IPS DF 4.7 (cell line): ENCODE data around the gene DPH6.
"Not testable (repeated sequence)": the region's sequence is repeated elsewhere in the genome, so short reads cannot be mapped to it uniquely, and the experiment has no call there.

ENCODE experiments used
- DNase-seq: peaks from one replicate; pipeline ENCODE4 v3.0.0-alpha.2; 2013; ENCODE audit warnings: low spot score; ENCODE audit errors: extremely low read depth

Gene DPH6

GRCh38 chr15:35440265-35440664, 105.7 kb downstream of the DPH6 start:
- DNase-seq: no peak

GRCh38 chr15:35439291-35439690, 106.7 kb downstream of the DPH6 start:
- DNase-seq: no peak

GRCh38 chr15:35437157-35437556, 108.8 kb downstream of the DPH6 start:
- DNase-seq: no peak

GRCh38 chr15:35436422-35436821, 109.5 kb downstream of the DPH6 start:
- DNase-seq: no peak

- DNase-seq: no peak
These were observed 114.7 kb downstream of the DPH6 start for GRCh38 chr15:35431281-35431680.

- no peak for DNase-seq
These were observed 115.7 kb downstream of the DPH6 start for GRCh38 chr15:35430301-35430700.

GRCh38 chr15:35427496-35427895, 118.5 kb downstream of the DPH6 start:
- DNase-seq: no peak

- no peak for DNase-seq
These were observed 118.9 kb downstream of the DPH6 start for GRCh38 chr15:35427091-35427490.

- no peak for DNase-seq
These were observed 135.2 kb downstream of the DPH6 start for GRCh38 chr15:35410775-35411174.

- no peak for DNase-seq
These were observed 146.1 kb downstream of the DPH6 start for GRCh38 chr15:35399901-35400300.

- DNase-seq: no peak
These were observed 148.9 kb downstream of the DPH6 start for GRCh38 chr15:35397027-35397426.

GRCh38 chr15:35394416-35394815, 151.5 kb downstream of the DPH6 start:
- DNase-seq: no peak

GRCh38 chr15:35393398-35393797, 152.6 kb downstream of the DPH6 start:
- no peak for DNase-seq

GRCh38 chr15:35391408-35391984, 154.5 kb downstream of the DPH6 start:
- DNase-seq: not testable (repeated sequence)

GRCh38 chr15:35383506-35383905, 162.5 kb downstream of the DPH6 start:
- no peak for DNase-seq

- DNase-seq: no peak
These were observed 164.6 kb downstream of the DPH6 start for GRCh38 chr15:35381328-35381727.

- no peak for DNase-seq
These were observed 166.0 kb downstream of the DPH6 start for GRCh38 chr15:35379972-35380371.

- not testable (repeated sequence) for DNase-seq
These were observed 167.5 kb downstream of the DPH6 start for GRCh38 chr15:35378454-35378853.

GRCh38 chr15:35376707-35377106, 169.3 kb downstream of the DPH6 start:
- DNase-seq: no peak

- DNase-seq: no peak
These were observed 171.3 kb downstream of the DPH6 start for GRCh38 chr15:35374661-35375060.

GRCh38 chr15:35362195-35362829, 183.7 kb downstream of the DPH6 start:
- DNase-seq: no peak

- DNase-seq: no peak
These were observed 187.1 kb downstream of the DPH6 start for GRCh38 chr15:35358824-35359223.

- DNase-seq: no peak
These were observed 194.9 kb downstream of the DPH6 start for GRCh38 chr15:35351059-35351458.
